GM12875 (cell line): ENCODE data around the gene SRC.

Experiments used
- H3K4me3 ChIP-seq: one replicate; pipeline ENCODE4 v1.5.1; 2011; ENCODE audit warnings: low read depth, low read length, control low read depth
- CTCF ChIP-seq: IDR thresholded peaks from 2 replicates; pipeline ENCODE4 v1.5.1; 2011; ENCODE audit warnings: low read depth, mild to moderate bottlenecking, control low read depth, inconsistent platforms, low read length, moderate library complexity, borderline replicate concordance; ENCODE audit not compliant: insufficient read depth

SRC gene

DNA sequence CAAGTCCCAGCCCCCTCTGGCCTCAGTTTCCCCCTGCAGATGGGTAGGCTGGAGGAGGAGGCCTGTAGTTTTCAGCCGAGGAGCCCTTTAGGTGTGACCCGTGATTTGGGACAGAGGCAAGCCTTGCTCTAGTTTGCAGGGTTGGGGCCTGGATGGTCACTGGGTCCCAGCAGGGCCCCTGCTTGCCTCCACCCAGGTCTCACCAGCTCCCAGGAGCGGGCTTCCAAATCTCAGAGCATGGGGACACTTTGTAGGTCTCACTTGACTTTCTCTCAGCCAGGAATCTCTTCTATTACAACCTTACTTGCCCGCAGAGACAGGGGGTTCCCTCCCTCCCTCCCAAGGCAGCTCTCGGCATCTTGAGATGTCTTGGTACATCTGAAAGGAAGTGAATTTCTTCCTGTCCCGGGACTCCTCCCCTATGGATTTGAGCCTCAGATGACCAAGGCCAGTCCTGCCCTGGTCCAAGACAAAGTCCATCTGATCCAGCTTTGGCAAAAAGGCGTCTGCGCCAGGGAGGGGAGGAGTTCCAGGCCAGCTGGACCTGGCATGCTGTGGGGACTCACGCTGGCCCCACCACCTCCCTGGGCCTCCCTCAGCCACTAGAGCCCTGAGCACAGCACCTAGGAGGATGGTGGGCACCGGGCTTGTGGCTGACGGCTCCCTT lies 47.4 kb downstream of the SRC start:
- TF ChIP-seq CTCF: no peak
- H3K4me3 ChIP-seq: no peak overlapping the region

GRCh38 chr20:37393863-37394542 lies 48.1 kb downstream of the SRC start:
- no peak overlapping the region for H3K4me3 ChIP-seq
- no peak for TF ChIP-seq CTCF

DNA sequence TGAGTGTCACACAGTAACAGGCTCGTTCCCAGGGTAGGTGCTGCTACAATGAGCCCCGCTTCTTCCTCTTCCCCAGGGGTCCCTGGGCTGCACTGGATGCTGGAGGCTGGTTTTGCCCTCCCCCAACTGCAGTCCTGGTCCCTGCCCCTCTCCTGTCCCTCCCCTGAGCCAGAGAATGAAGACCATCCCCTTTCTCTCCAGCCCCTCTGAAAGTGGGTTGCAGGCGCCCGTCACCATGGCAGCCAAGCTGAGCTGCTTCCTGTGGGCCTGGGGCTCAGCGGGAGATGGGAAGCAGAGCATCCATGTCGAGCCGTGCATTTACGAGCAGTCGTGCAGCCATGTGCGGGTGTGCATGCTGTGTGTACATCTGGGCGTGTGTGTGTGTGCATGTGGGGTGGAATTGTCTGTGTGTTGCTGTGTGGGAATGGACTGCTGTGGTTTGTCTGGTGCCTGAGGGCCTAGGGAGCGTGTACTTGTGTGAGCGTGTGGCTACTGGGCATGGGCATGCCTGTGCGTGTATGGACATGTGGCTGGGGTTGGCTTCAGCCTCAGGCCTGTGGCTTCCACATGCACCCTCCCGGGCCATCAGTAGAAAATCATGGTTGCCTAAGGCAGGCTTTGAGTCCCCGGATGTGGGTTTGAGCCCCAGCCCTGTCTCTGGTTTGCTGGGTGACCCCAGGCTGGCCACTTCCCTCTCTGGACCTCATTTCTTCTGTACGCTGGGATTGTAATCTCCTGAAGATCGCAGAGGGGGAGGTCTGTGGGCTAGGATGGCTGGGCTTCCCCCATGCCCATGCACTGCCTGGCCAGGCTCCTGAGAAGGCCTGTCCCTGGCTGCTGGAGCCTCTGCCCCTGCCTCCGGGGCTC lies 48.8 kb downstream of the SRC start:
- no peak overlapping the region for H3K4me3 ChIP-seq
- no peak for TF ChIP-seq CTCF

- TF ChIP-seq CTCF: no peak
- no peak overlapping the region for H3K4me3 ChIP-seq
Measured at GRCh38 chr20:37395410-37395797, 49.5 kb downstream of the SRC start.

GRCh38 chr20:37395921-37396415 lies 50.0 kb downstream of the SRC start:
- H3K4me3 ChIP-seq: no peak overlapping the region
- no peak for TF ChIP-seq CTCF

GRCh38 chr20:37396416-37397075 lies 50.6 kb downstream of the SRC start:
- no peak for TF ChIP-seq CTCF
- no peak overlapping the region for H3K4me3 ChIP-seq
